Neural cell (in vitro differentiated cells): Measurements from ENCODE around the gene KRT83. TPM values are rescaled to one million over a fixed set of nuclear protein-coding genes. Genes with fewer than 3 reads are reported as not detected.
A peak's percentile ranks its signal among the peaks of the same experiment; 100 is the strongest.

ENCODE experiments used
- H2AFZ ChIP-seq: fragments of 200-600, 300-800 bp; sonication (generic), shearing (Covaris generic); 2 replicates; pipeline ENCODE4 v1.6.0; 2014; ENCODE audit warnings: low read depth, mild to moderate bottlenecking, antibody characterized with exemption, low read length, moderate library complexity
- H3F3A ChIP-seq: fragments of 200-600 bp; shearing (Covaris generic); 2 replicates; pipeline ENCODE4 v1.6.1; 2016; ENCODE audit warnings: mild to moderate bottlenecking, moderate library complexity, mixed read lengths, antibody characterized with exemption, low read length; ENCODE audit not compliant: insufficient read depth, poor library complexity, severe bottlenecking
- H3K27ac ChIP-seq: fragments of 200-600, 300-800 bp; sonication (generic), shearing (Covaris generic); 2 replicates; pipeline ENCODE4 v1.5.1; 2014; ENCODE audit warnings: mild to moderate bottlenecking, low read length, moderate library complexity
- H3K27me3 ChIP-seq: fragments of 300-800, 200-600 bp; sonication (generic), shearing (Covaris generic); 2 replicates; pipeline ENCODE4 v1.6.0; 2014; ENCODE audit warnings: mild to moderate bottlenecking, low read depth, low read length, moderate library complexity; ENCODE audit not compliant: insufficient read depth
- H3K36me3 ChIP-seq: fragments of 300-800, 200-600 bp; sonication (generic), shearing (Covaris generic); 2 replicates; pipeline ENCODE4 v1.5.1; 2014; ENCODE audit warnings: mild to moderate bottlenecking, antibody characterized with exemption, low read length, moderate library complexity; ENCODE audit not compliant: insufficient read depth
- H3K4me2 ChIP-seq: fragments of 300-800, 200-600 bp; sonication (generic), shearing (Covaris generic); 2 replicates; pipeline ENCODE4 v1.6.0; 2014; ENCODE audit warnings: mild to moderate bottlenecking, low read length
- H3K4me3 ChIP-seq: fragments of 300-800, 200-600 bp; sonication (generic), shearing (Covaris generic); 2 replicates; pipeline ENCODE4 v1.5.1; 2014; ENCODE audit warnings: mild to moderate bottlenecking, low read length, moderate library complexity
- H3K79me2 ChIP-seq: fragments of 200-600 bp; shearing (Covaris generic); replicated peaks from 2 replicates; pipeline ENCODE4 v1.6.0; 2014; ENCODE audit warnings: mild to moderate bottlenecking, low read length, moderate library complexity; ENCODE audit not compliant: insufficient read depth
- H3K9ac ChIP-seq: fragments of 300-800, 200-600 bp; sonication (generic), shearing (Covaris generic); 2 replicates; pipeline ENCODE4 v1.6.1; 2016; ENCODE audit warnings: mild to moderate bottlenecking, low read length, mixed read lengths
- H3K9me2 ChIP-seq: fragments of 200-600 bp; shearing (Covaris generic); 2 replicates; pipeline ENCODE4 v1.6.1; 2016; ENCODE audit warnings: mild to moderate bottlenecking, low read length, mixed read lengths; ENCODE audit not compliant: insufficient read depth
- H3K9me3 ChIP-seq: fragments of 200-600, 300-800 bp; sonication (generic), shearing (Covaris generic); 2 replicates; pipeline ENCODE4 v1.6.1; 2016; ENCODE audit warnings: mild to moderate bottlenecking, mixed run types, low read length, moderate library complexity, mixed read lengths
- H4K20me1 ChIP-seq: fragments of 200-600 bp; shearing (Covaris generic); 2 replicates; pipeline ENCODE4 v1.6.1; 2016; ENCODE audit warnings: mild to moderate bottlenecking, mixed run types; ENCODE audit not compliant: insufficient read depth
- CTCF ChIP-seq: fragments of 450-650 bp; IDR thresholded peaks from 2 replicates; pipeline ENCODE4 v1.5.1; 2014; ENCODE audit warnings: antibody characterized with exemption, mild to moderate bottlenecking, moderate library complexity; ENCODE audit not compliant: poor library complexity, severe bottlenecking
- EP300 ChIP-seq: fragments of 450-650 bp; conservative IDR thresholded peaks from 2 replicates; pipeline ENCODE4 v1.6.1; 2014; ENCODE audit warnings: antibody characterized with exemption, mild to moderate bottlenecking, moderate library complexity; ENCODE audit not compliant: poor library complexity, severe bottlenecking
- EZH2 ChIP-seq: fragments of 200-600, 300-800 bp; shearing (Covaris generic), sonication (generic); IDR thresholded peaks from 2 replicates; pipeline ENCODE4 v1.6.1; 2014; ENCODE audit warnings: antibody characterized with exemption, low read length, borderline replicate concordance, mild to moderate bottlenecking; ENCODE audit not compliant: insufficient read depth, poor library complexity, severe bottlenecking
- MXI1 ChIP-seq: fragments of 450-650 bp; conservative IDR thresholded peaks from 2 replicates; pipeline ENCODE4 v1.6.1; 2014; ENCODE audit warnings: antibody characterized with exemption, mild to moderate bottlenecking; ENCODE audit not compliant: poor library complexity, severe bottlenecking
- POLR2AphosphoS5 ChIP-seq: IDR thresholded peaks from 2 replicates; pipeline ENCODE4 v1.6.1; 2012
- RAD21 ChIP-seq: fragments of 450-650 bp; conservative IDR thresholded peaks from 2 replicates; pipeline ENCODE4 v1.6.1; 2014; ENCODE audit warnings: antibody characterized with exemption, mild to moderate bottlenecking, moderate library complexity
- REST ChIP-seq: IDR thresholded peaks from 2 replicates; pipeline ENCODE4 v1.6.1; 2012; ENCODE audit warnings: borderline replicate concordance
- SMC3 ChIP-seq: fragments of 450-650 bp; conservative IDR thresholded peaks from 2 replicates; pipeline ENCODE4 v1.6.1; 2014; ENCODE audit warnings: antibody characterized with exemption, mild to moderate bottlenecking, moderate library complexity; ENCODE audit not compliant: poor library complexity
- TAF1 ChIP-seq: IDR thresholded peaks from 2 replicates; pipeline ENCODE4 v1.6.1; 2012; ENCODE audit warnings: low read depth
- polyA plus RNA-seq: library from polyadenylated mRNA; depleted of rRNA; stranded (reverse); fragments of >200 nt; gene quantifications from 2 replicates; pipeline ENCODE4 v1.2.3, GENCODE V29; 2014

KRT83 gene
- polyA plus RNA-seq, 1 donor from 2014 or later, result not detected

GRCh38 chr12:52307836-52308805 lies 13.1 kb downstream of the KRT83 start:
- peak overlapping the region; percentile 66 for H3K9ac ChIP-seq
- no peaks in the 10 kb centered on the region for H3K79me2 ChIP-seq
- TF ChIP-seq EP300 (peak; percentile 37), SMC3 (peak; percentile 44), POLR2AphosphoS5 (no peak), TAF1 (no peak), EZH2 (no peak), REST (peak; percentile 16), MXI1 (peak; percentile 48), CTCF (peak; percentile 71), RAD21 (peak; percentile 49)
- no peaks in the 10 kb centered on the region for H3F3A ChIP-seq
- H3K27me3 ChIP-seq, result peaks cover 32% of the 10 kb centered on the region
- peak overlapping the region; percentile 33 for H2AFZ ChIP-seq
- H3K27ac ChIP-seq, result no peak overlapping the region
- no peaks in the 10 kb centered on the region for H4K20me1 ChIP-seq
- no peaks in the 10 kb centered on the region for H3K9me3 ChIP-seq
- peak overlapping the region; percentile 59 for H3K4me2 ChIP-seq
- peak overlapping the region; percentile 75 for H3K4me3 ChIP-seq
- H3K9me2 ChIP-seq, result no peaks in the 10 kb centered on the region
- no peaks in the 10 kb centered on the region for H3K36me3 ChIP-seq

- Histone ChIP-seq H2AFZ (no peak overlapping the region), H3K27ac (no peak overlapping the region), H3K9me2 (no peaks in the 10 kb centered on the region), H3K79me2 (no peaks in the 10 kb centered on the region), H3K4me3 (no peak overlapping the region), H3F3A (no peaks in the 10 kb centered on the region), H3K4me2 (no peak overlapping the region), H3K36me3 (no peaks in the 10 kb centered on the region), H4K20me1 (no peaks in the 10 kb centered on the region), H3K27me3 (peaks cover 32% of the 10 kb centered on the region), H3K9me3 (no peaks in the 10 kb centered on the region), H3K9ac (no peak overlapping the region)
- TF ChIP-seq SMC3 (no peak), REST (no peak), EP300 (no peak), RAD21 (no peak), POLR2AphosphoS5 (no peak), CTCF (no peak), EZH2 (no peak), MXI1 (no peak), TAF1 (no peak)
These were observed 14.5 kb downstream of the KRT83 start for GRCh38 chr12:52306731-52307130.
